Gastroesophageal sphincter (tissue), 4 donors: Measurements from ENCODE around the gene DPH6. TPM values are rescaled to one million over a fixed set of nuclear protein-coding genes. Genes with fewer than 3 reads are reported as not detected.

Experiments used
- ATAC-seq: fragments of 150-250 bp; one replicate; pipeline ENCODE4 v1.9.1; 2016; ENCODE audit warnings: mild to moderate bottlenecking, moderate library complexity
- H3K27ac ChIP-seq, 4 donors: fragments of 200-600 bp; sonication (generic) in 3 of 4; 1 replicate in 3 of 4; 2 replicates in 1 of 4; pipeline ENCODE4 v1.5.1; 2016 to 2019
- H3K27me3 ChIP-seq: fragments of 200-600 bp; sonication (generic); one replicate; pipeline ENCODE4 v1.5.1; 2019
- H3K36me3 ChIP-seq, 2 donors: fragments of 200-600 bp; sonication (generic); one replicate each; pipeline ENCODE4 v1.5.1; 2019; ENCODE audit warnings: control low read depth in 1 of 2
- H3K4me1 ChIP-seq, 3 donors: fragments of 200-600 bp; sonication (generic); 1 replicate in 2 of 3; 2 replicates in 1 of 3; pipeline ENCODE4 v1.5.1; 2016 to 2019; ENCODE audit warnings: control low read depth in 2 of 3
- H3K4me3 ChIP-seq, 2 donors: fragments of 200-600 bp; sonication (generic); one replicate each; pipeline ENCODE4 v1.5.1; 2019; ENCODE audit warnings: mild to moderate bottlenecking in 1 of 2, moderate library complexity in 1 of 2
- H3K9me3 ChIP-seq, 3 donors: fragments of 200-600 bp; sonication (generic); one replicate each; pipeline ENCODE4 v1.5.1; 2017 to 2019; ENCODE audit warnings: control low read depth in 2 of 3
- CTCF ChIP-seq, 4 experiments: fragments of 200-600 bp in 2 of 4; fragments of 450-650 bp in 2 of 4; sonication (generic) in 1 of 4; IDR thresholded peaks; one replicate each; pipeline ENCODE4 v1.5.1; 2017 to 2019; ENCODE audit warnings: antibody characterized with exemption in 4 of 4, mild to moderate bottlenecking in 2 of 4, moderate library complexity in 2 of 4
- EP300 ChIP-seq: sonication (generic); formaldehyde crosslinking; IDR thresholded peaks from one replicate; pipeline ENCODE4 v1.6.1; 2017; ENCODE audit warnings: antibody characterized with exemption, mild to moderate bottlenecking
- POLR2A ChIP-seq, 2 donors: fragments of 450-650 bp; IDR thresholded peaks; one replicate each; pipeline ENCODE4 v1.6.1; 2017; ENCODE audit warnings: antibody characterized with exemption in 2 of 2, mild to moderate bottlenecking in 2 of 2, moderate library complexity in 1 of 2
- POLR2AphosphoS5 ChIP-seq: sonication (generic); formaldehyde crosslinking; IDR thresholded peaks from one replicate; pipeline ENCODE4 v1.6.1; 2017; ENCODE audit warnings: antibody characterized with exemption
- WGBS, 2 donors: methylation state at CpG; one replicate each; pipeline ENCODE4 v1.1.5; 2018; ENCODE audit warnings: low coverage in 1 of 2; 5-methylcytosine and 5-hydroxymethylcytosine counted together
- total RNA-seq, 4 donors: library from RNA; depleted of rRNA; stranded (reverse); fragments of >200 nt; gene quantifications; one replicate each; pipeline ENCODE4 v1.1.0, GENCODE V29; 2016

DPH6 gene
- total RNA-seq, 4 donors from 2014 or later: 5.4 to 46.2 (median 17.7) TPM

GRCh38 chr15:35560870-35561269 is 14.9 kb upstream of the DPH6 start:
- Histone ChIP-seq H3K4me1 (peaks cover 0 to 58% (median 5%) of the 10 kb centered on the region in 3 donors), H3K27me3 (no peaks in the 10 kb centered on the region), H3K4me3 (no peak overlapping the region), H3K36me3 (no peaks in the 10 kb centered on the region), H3K9me3 (no peaks in the 10 kb centered on the region), H3K27ac (peak overlapping the region in 1 of 4 donors; percentile 21)
- no peak for ATAC-seq
- TF ChIP-seq POLR2A (IDR thresholded peaks at IDR 0.05) (no peak), POLR2AphosphoS5 (no peak), CTCF (IDR thresholded peaks at IDR 0.05) (no peak), EP300 (no peak)
- 63 to 84% methylated on average over 2 of the region's 2 CpGs for WGBS, 2 donors

- WGBS, 2 donors: 93 to 100% methylated on average over 1 of the region's 1 CpG
- ATAC-seq: no peak
Measured at GRCh38 chr15:35560258-35560657, 14.3 kb upstream of the DPH6 start.

DNA sequence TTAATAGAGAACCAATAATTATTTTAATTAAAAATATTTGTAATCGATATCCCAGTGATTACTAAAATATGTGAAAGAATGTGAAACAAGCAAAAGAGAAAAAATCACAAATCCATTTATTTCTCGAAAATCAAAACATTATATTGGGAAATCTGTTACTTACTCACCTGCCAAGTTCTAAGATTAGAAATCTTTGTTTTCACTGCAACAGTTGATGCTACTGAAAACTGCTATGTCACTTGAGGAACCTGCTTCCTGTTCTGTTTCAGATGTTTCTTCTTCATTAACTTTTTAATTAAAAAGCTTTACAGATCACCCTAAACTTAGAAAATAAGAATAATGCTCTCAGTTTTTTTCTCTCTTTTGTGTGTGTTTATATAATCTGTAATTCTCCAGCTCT is 13.7 kb upstream of the DPH6 start:
- Histone ChIP-seq H3K4me1 (peaks cover 0 to 47% (median 5%) of the 10 kb centered on the region in 3 donors), H3K9me3 (no peaks in the 10 kb centered on the region), H3K36me3 (no peaks in the 10 kb centered on the region), H3K27ac (no peak overlapping the region), H3K27me3 (no peaks in the 10 kb centered on the region), H3K4me3 (no peak overlapping the region)
- TF ChIP-seq EP300 (no peak), POLR2A (IDR thresholded peaks at IDR 0.05) (no peak), CTCF (IDR thresholded peaks at IDR 0.05) (no peak), POLR2AphosphoS5 (no peak)
- WGBS, 2 donors: 48 to 76% methylated on average over 2 of the region's 2 CpGs
- ATAC-seq: no peak

More at GRCh38 chr15:35560258-35560657, 14.3 kb upstream of the DPH6 start:
- peak overlapping the region in 1 of 4 donors; percentile 21 for H3K27ac ChIP-seq
- H3K27me3 ChIP-seq: no peaks in the 10 kb centered on the region
- no peaks in the 10 kb centered on the region for H3K36me3 ChIP-seq
- H3K4me1 ChIP-seq: peaks cover 0 to 52% (median 5%) of the 10 kb centered on the region in 3 donors
- H3K4me3 ChIP-seq: no peak overlapping the region
- TF ChIP-seq POLR2AphosphoS5: no peak
- no peak for TF ChIP-seq CTCF (IDR thresholded peaks at IDR 0.05)
- no peak for TF ChIP-seq POLR2A (IDR thresholded peaks at IDR 0.05)
- no peak for TF ChIP-seq EP300
- no peaks in the 10 kb centered on the region for H3K9me3 ChIP-seq

DNA sequence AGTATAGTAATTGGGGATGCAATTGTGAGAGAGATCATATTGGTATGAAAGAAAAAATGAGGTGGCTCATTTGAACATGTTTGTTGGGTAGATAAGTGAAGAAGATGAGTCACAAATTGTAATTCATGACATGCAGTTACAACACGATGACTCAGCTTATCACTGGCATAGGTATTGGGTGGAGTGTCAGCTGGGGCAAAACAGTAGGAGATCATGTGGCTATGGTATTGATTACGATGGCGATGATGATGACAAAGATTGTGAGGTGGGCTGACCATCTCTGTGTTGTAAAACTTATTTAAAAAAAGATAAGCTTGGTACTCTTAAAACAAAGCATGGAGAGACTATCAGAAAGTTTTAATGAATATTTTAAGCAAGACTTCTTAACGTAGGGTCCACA is 11.6 kb upstream of the DPH6 start:
- 90 to 95% methylated on average over 4 of the region's 4 CpGs for WGBS, 2 donors
- Histone ChIP-seq H3K27me3 (no peaks in the 10 kb centered on the region), H3K27ac (no peak overlapping the region), H3K4me1 (peaks cover 0 to 26% (median 0%) of the 10 kb centered on the region in 3 donors), H3K36me3 (no peaks in the 10 kb centered on the region), H3K9me3 (no peaks in the 10 kb centered on the region), H3K4me3 (no peak overlapping the region)
- no peak for ATAC-seq
- TF ChIP-seq CTCF (IDR thresholded peaks at IDR 0.05) (no peak), EP300 (no peak), POLR2A (IDR thresholded peaks at IDR 0.05) (no peak), POLR2AphosphoS5 (no peak)

DNA sequence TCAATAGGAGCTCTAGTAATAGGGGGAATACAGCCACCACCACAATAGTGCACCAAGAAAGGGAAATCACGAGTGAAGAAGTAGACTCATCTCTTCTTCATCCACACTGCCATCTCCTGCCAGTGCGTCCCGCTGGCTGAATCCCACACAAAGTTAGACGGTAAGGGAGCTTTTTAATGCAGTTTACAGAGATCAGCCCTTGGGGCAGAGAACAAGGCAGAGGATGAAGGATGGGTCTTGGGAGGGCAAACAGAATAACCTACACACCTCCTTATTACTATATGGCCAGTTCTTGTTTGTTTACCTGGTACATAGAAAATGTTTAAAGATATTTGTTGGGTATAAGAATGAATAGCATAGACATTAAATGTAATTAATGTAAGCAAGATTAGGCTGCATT is 11.0 kb upstream of the DPH6 start:
- no peaks in the 10 kb centered on the region for H3K27me3 ChIP-seq
- no peak overlapping the region for H3K27ac ChIP-seq
- H3K36me3 ChIP-seq: no peaks in the 10 kb centered on the region
- no peak for ATAC-seq
- H3K4me3 ChIP-seq: no peak overlapping the region
- no peaks in the 10 kb centered on the region for H3K9me3 ChIP-seq
- WGBS, 2 donors: 88 to 100% methylated on average over 4 of the region's 4 CpGs
- H3K4me1 ChIP-seq: peaks cover 0 to 22% (median 0%) of the 10 kb centered on the region in 3 donors
- TF ChIP-seq POLR2AphosphoS5: no peak
- TF ChIP-seq POLR2A (IDR thresholded peaks at IDR 0.05): no peak
- TF ChIP-seq EP300: no peak
- no peak for TF ChIP-seq CTCF (IDR thresholded peaks at IDR 0.05)
